Chondrocyte (in vitro differentiated cells): ENCODE measurements around the gene PYY. TPM values are rescaled to one million over a fixed set of nuclear protein-coding genes. Genes with fewer than 3 reads are reported as not detected.

Experiments used
- DNase-seq: peaks from one replicate; pipeline ENCODE4 v3.0.0; 2021; ENCODE audit warnings: mixed read lengths, low spot score
- H3K27ac Mint-ChIP-seq: one replicate; pipeline ENCODE4 v1.8.0; 2021; ENCODE audit warnings: mild to moderate bottlenecking, moderate library complexity, mixed read lengths; ENCODE audit not compliant: unreplicated experiment
- H3K27me3 Mint-ChIP-seq: 2 replicates; pipeline ENCODE4 v1.8.0; 2021; ENCODE audit warnings: low read depth, mixed read lengths
- H3K36me3 Mint-ChIP-seq: 2 replicates; pipeline ENCODE4 v1.8.0; 2021; ENCODE audit warnings: low read depth, mixed read lengths
- H3K4me1 Mint-ChIP-seq: 2 replicates; pipeline ENCODE4 v1.8.0; 2021; ENCODE audit warnings: low read depth, mild to moderate bottlenecking, mixed read lengths
- H3K4me3 Mint-ChIP-seq: one replicate; pipeline ENCODE4 v1.8.0; 2021; ENCODE audit warnings: mild to moderate bottlenecking, moderate library complexity, mixed read lengths; ENCODE audit not compliant: unreplicated experiment
- H3K9me3 Mint-ChIP-seq: 2 replicates; pipeline ENCODE4 v1.8.0; 2021; ENCODE audit warnings: low read depth, mixed read lengths
- total RNA-seq: library from RNA; stranded (reverse); gene quantifications from 3 replicates; pipeline ENCODE4 v1.2.1, GENCODE V29; 2021
- TF ChIP-seq, protein P1 (sequence below): fragments of 200-600 bp; sonication (generic); IDR thresholded peaks from 2 replicates; pipeline ENCODE4 v1.5.0; 2021; ENCODE audit warnings: antibody characterized with exemption, mild to moderate bottlenecking, moderate library complexity

Gene PYY
- total RNA-seq, 1 donor from 2014 or later = not detected

- H3K36me3 Mint-ChIP-seq = no peaks in the 10 kb centered on the region
- H3K27me3 Mint-ChIP-seq = peaks cover 10% of the 10 kb centered on the region
- H3K4me3 Mint-ChIP-seq = no peak overlapping the region
- TF ChIP-seq, protein P1, sequence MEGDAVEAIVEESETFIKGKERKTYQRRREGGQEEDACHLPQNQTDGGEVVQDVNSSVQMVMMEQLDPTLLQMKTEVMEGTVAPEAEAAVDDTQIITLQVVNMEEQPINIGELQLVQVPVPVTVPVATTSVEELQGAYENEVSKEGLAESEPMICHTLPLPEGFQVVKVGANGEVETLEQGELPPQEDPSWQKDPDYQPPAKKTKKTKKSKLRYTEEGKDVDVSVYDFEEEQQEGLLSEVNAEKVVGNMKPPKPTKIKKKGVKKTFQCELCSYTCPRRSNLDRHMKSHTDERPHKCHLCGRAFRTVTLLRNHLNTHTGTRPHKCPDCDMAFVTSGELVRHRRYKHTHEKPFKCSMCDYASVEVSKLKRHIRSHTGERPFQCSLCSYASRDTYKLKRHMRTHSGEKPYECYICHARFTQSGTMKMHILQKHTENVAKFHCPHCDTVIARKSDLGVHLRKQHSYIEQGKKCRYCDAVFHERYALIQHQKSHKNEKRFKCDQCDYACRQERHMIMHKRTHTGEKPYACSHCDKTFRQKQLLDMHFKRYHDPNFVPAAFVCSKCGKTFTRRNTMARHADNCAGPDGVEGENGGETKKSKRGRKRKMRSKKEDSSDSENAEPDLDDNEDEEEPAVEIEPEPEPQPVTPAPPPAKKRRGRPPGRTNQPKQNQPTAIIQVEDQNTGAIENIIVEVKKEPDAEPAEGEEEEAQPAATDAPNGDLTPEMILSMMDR = no peak
- H3K9me3 Mint-ChIP-seq = no peaks in the 10 kb centered on the region
- H3K27ac Mint-ChIP-seq = no peak overlapping the region
- no peaks in the 10 kb centered on the region for H3K4me1 Mint-ChIP-seq
- peak; percentile 28 for DNase-seq
Measured at GRCh38 chr17:43988301-43988700, 34.6 kb upstream of the PYY start.

DNA sequence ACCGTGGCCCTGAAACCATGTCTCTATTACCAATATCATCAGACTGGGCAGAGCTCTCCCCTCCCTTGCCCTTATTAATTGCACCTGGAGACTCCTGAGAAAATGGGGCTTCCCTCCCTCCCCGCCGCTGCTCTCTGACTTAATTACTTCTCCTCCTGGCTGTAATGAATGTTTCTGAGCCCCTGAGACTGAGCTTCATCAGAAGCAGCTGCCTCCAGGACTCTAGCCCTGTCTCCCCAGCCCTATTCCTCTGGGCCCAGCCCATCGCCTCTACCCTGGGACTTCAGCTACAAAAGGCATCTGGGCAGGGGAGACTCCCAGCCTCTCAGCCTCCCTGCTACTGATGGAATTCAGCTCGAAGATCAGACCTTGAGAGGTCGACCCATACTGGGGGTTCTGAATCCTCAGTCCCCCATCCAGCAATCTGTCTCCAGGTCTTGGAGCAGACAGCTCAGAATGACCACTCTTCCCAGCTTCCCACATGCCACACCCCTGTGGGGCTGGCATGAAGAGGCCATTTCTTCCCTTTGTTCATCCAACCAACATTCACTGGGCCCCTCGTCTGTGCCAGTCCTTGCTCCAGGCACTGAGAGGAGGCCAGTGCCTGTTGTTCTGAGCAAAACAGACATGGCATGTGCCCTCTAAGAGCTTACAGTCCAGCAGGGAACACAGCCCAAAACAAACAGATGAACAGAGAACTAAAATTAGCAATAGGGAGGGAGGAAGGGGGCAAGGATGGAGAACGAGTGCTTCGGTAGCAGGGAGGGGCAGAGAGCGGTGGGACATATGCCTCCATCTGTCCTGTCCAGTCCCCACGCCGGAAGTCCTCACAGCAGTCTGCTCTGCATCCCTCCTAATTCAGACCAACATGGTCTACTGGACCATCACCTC is 33.6 kb upstream of the PYY start:
- no peak overlapping the region for H3K4me3 Mint-ChIP-seq
- H3K27ac Mint-ChIP-seq = no peak overlapping the region
- peak; percentile 40 for DNase-seq
- H3K9me3 Mint-ChIP-seq = no peaks in the 10 kb centered on the region
- no peaks in the 10 kb centered on the region for H3K36me3 Mint-ChIP-seq
- no peaks in the 10 kb centered on the region for H3K4me1 Mint-ChIP-seq
- TF ChIP-seq, protein P1 = no peak
- H3K27me3 Mint-ChIP-seq = peaks cover 18% of the 10 kb centered on the region

DNA sequence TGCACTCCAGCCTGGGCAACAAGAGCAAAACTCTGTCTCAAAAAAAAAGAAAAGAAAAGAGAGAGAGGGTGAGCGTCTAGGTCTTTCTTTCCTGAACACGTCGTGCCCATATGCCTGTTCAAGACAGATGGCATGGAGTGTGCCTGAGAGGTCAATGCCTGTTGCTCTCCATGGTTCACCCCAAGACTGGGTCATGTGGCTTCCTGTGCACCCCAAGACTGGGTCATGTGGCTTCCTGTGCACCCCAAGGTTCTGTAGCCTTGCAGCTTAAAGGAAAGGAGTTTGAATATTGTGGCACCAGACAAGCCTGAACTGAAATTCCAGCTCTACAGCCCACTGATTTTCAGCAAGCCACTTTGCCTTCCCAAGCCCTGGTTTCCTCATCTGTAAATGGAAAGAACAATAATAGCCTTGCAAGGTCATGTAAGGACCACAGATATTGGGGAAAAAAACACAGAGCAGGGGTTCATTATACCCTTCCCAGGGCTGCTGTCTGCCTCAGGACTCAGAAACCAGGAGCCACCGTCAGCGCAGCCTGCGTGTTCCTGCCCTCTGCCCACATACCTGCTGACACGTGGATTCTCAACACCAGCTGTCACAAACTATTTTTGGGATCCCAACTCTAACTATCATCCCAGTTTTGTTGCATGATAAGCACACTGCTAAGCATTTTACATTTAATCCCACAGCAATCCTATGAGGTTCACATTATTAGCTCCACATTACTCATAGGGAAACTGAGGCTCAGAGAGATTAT is 32.7 kb upstream of the PYY start:
- Mint-ChIP-seq H3K4me1 (no peaks in the 10 kb centered on the region), H3K4me3 (no peak overlapping the region), H3K27ac (no peak overlapping the region), H3K27me3 (peaks cover 27% of the 10 kb centered on the region), H3K36me3 (no peaks in the 10 kb centered on the region), H3K9me3 (no peaks in the 10 kb centered on the region)
- DNase-seq = peak; percentile 28
- TF ChIP-seq, protein P1 = no peak

GRCh38 chr17:43984521-43984920 is 30.8 kb upstream of the PYY start:
- H3K36me3 Mint-ChIP-seq = no peaks in the 10 kb centered on the region
- H3K4me1 Mint-ChIP-seq = no peaks in the 10 kb centered on the region
- peaks cover 34% of the 10 kb centered on the region for H3K27me3 Mint-ChIP-seq
- TF ChIP-seq, protein P1 = no peak
- H3K4me3 Mint-ChIP-seq = peak overlapping the region; percentile 33
- no peaks in the 10 kb centered on the region for H3K9me3 Mint-ChIP-seq
- no peak overlapping the region for H3K27ac Mint-ChIP-seq
- peak; percentile 39 for DNase-seq
